Subcutaneous adipose tissue (tissue), 4 donors: ENCODE data around the gene SLC22A2. TPM values are rescaled to one million over a fixed set of nuclear protein-coding genes. Genes with fewer than 3 reads are reported as not detected.

Experiments used
- CTCF ChIP-seq: fragments of 450-650 bp; IDR thresholded peaks from one replicate; pipeline ENCODE4 v1.5.1; 2016; ENCODE audit warnings: low read depth, mild to moderate bottlenecking, control low read depth, antibody characterized with exemption, moderate library complexity
- total RNA-seq, 4 donors: library from RNA; depleted of rRNA; stranded (reverse); fragments of >200 nt; gene quantifications; one replicate each; pipeline ENCODE4 v1.1.0, GENCODE V29; 2016

SLC22A2 gene
- total RNA-seq, 4 donors from 2014 or later, result not detected

DNA sequence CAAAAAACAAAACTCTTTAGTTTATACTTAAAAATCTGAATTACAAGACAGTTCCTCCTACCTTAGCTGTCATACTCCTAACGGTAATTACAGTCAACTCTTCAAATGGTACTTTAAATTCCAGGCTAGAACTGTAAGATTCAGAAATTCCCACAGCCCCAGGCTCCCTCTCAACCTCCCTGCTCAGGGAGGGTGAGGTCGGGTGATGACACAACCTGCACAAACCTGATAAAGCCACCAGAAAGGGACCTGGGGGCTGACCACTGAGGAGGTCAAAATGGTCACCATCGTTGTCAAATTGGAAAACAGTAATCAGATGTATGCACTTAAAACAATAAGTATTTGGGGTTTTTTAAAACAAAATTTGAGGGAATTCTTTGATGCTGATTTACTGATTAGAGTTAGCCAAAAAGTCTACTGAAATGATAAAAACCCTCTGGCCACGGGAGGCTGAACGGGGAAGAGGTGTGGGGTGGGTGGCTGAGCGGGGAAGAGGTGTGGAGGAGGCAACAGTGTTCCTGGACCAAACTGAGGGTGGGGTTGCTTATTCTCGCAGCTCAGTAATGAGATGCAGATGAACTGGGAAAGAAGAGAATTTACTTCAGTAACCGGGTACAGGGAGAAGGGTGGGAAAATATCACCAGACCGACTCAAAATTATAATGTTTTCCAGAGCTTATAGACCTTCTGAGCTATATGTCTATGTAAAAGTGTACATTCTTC is 84.7 kb downstream of the SLC22A2 start:
- TF ChIP-seq CTCF, result no peak

DNA sequence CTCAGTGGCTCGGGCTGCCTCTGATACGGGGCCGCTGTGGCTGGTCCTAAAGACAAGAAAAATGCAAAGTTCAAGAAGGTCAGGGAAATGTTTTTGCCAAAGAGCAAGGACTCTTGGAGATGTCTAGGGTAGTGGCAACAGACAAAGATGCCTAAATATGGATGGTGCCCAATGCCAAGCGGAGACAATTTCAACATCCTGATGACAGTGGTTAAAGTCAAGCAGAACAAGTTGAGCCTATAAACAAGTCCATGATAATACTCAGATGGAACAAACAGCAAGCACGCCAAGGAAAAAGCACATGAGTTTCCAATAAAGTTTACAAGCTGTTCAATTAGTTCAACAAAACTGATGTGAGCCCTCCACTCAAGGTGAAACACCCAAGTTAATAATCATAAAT is 85.9 kb downstream of the SLC22A2 start:
- TF ChIP-seq CTCF, result no peak

- TF ChIP-seq CTCF, result no peak
These were observed 88.5 kb downstream of the SLC22A2 start for GRCh38 chr6:160170018-160170680.

DNA sequence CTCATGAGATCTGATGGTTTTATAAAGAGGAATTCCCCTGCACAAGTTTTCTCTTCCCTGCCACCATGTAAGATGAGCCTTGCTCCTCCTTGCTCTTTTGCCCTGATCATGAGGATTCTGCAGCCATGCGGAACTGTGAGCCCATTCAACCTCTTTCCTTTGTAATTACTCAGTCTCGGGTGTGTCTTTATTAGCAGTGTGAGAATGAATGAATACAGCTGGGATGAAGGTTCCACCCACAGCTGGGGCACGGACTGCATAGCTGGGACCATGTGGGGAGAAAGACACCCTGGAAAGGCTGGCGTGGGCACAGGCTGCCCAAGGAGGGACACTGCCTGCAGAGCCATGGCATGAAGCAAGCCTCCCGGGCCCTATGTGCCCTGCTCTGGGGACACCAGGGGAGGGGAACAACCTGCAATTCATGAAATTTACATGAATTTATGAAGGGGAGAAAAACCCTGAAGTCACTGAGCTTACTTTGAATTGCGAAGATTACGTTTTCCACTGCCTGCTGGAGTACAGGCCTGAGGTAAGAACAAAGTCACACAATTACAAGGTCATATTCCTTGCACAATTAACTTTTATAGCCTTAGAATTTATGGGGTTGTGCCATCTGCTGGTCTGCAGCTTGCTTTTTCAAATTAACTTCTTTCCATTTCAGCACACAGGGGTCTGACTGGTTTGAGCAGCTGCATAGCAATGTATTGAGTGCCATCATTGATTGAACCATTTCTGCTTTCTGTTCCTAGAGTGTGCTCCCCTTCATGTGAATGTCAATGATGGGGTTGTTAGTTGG is 90.8 kb downstream of the SLC22A2 start:
- TF ChIP-seq CTCF, result no peak

Other genes starting within 250 kb of the SLC22A2 start
- 1 to 10 TPM; 1.4 to 2.6 (median 1.5) TPM for gene SLC22A1, start 137.0 kb downstream of the SLC22A2 start, total RNA-seq
- gene SLC22A3, start 89.6 kb upstream of the SLC22A2 start, total RNA-seq, result 1 to 10 TPM; 6.8 to 9.8 (median 8.8) TPM